Measurements from ENCODE around the gene CCL3.
"Not testable (repeated sequence)": the region's sequence is repeated elsewhere in the genome, so short reads cannot be mapped to it uniquely, and the experiment has no call there.

The CCL3 gene

GRCh38 chr17:36114971-36115648 is 25.2 kb upstream of the CCL3 start:
- DNase-seq = not testable (repeated sequence)

DNA sequence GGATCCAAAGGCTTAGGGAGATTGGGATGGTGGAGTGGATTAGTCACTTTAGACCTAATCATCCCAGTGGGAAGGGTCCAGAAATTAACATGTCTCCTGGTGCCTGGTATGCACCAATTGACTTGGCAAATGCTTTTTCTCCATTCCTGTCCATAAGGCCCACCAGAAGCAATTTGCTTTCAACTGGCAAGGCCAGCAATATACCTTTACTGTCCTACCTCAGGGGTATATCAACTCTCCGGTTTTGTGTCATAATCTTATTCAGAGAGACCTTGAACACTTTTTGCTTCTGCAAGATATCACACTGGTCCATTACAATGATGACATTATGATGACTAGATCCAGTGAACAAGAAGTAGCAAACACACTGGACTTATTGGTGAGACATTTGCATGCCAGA is 23.2 kb upstream of the CCL3 start:
- DNase-seq = not testable (repeated sequence)

DNA sequence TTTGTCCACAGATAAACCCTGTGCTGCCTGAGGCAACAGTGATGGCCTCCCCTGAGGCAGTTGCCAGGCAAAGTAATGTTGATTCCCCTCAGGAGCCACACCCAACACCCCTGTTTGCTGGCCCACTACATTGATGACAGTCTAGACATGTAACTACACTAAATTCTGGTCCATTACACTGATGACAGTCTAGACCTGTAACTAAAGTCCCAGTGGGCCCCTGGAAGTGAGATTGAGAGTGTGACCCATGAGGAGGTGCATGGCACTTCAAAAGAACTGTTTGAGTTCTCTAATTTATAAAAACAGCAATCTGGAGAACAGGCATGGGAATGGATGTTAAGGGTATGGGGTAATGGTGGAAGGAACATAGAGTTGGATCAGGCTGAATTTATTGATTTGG is 22.6 kb upstream of the CCL3 start:
- DNase-seq = no peak

DNA sequence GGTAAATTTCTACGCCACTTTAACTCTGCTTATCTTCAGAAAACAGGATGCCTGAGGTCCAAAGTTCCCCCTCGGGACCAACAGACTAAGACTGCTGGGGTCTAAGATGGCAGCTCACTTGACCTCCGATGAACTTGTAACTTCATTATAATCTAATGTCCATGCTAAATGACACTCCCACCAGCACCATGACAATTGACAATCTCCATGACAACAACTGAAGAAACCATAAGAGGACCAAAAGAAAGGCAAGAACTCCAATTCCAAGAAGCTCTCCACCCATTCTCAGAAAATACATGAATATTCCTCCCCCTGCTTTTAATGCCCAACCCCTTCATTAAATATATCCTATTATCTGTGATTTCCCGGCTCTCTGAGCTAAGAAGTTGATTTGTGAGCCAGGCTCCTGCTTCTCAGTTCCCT is 21.1 kb upstream of the CCL3 start:
- no peak for DNase-seq

GRCh38 chr17:36108265-36108664 is 18.3 kb upstream of the CCL3 start:
- DNase-seq = not testable (repeated sequence)

- no peak for DNase-seq
Observed at GRCh38 chr17:36107660-36108059, 17.7 kb upstream of the CCL3 start.

- DNase-seq = no peak
Observed at GRCh38 chr17:36106493-36106835, 16.5 kb upstream of the CCL3 start.

GRCh38 chr17:36105781-36106492 is 16.0 kb upstream of the CCL3 start:
- DNase-seq = no peak

GRCh38 chr17:36104701-36105181 is 14.8 kb upstream of the CCL3 start:
- DNase-seq = no peak

GRCh38 chr17:36104246-36104645 is 14.3 kb upstream of the CCL3 start:
- DNase-seq = not testable (repeated sequence)

GRCh38 chr17:36103401-36103975 is 13.5 kb upstream of the CCL3 start, which contains the start of gene CCL4:
TSS of gene CCL4 (plus strand) at chr17:36103827. CDS start at chr17:36103906, 79 bp downstream.
- DNase-seq = not testable (repeated sequence)

DNA sequence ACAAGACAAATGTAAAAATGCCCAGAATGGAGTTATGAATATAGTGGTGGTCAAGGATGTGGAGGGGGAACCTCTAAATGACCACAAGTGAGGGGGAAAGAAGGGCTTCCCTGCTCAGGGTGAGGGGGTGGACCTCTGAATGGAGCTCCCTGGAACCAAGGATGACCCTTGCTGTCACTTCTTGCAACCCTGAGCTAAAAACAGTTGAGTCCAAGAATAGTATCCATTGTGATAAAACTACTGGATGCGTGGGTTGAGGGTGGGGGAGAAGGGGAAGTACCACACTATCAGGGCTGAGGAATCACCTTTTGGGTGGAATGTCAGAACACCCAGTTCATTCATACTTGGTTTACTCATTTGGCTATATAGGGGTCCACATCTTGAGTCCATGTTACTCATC is 9.1 kb upstream of the CCL3 start:
- not testable (repeated sequence) for DNase-seq

DNA sequence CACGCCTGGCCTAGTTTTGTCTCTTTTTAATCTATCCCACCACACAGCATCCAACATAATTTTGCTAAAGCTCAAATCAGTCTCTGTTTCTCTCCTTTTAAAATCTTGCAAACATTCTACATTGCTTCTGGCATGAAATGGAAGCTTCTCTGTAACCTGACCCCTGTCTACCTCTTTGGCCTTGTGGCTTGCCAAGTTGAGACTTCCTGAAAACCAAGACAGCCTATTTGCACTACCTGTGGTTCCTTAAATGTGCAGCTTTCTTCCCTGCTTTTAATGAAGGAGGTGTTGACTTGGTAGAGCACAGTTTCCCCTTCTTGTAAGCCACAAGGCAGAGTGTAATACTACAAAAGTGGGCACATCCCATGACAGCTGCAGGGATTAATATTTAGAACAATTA is 6.0 kb upstream of the CCL3 start:
- DNase-seq = no peak

DNA sequence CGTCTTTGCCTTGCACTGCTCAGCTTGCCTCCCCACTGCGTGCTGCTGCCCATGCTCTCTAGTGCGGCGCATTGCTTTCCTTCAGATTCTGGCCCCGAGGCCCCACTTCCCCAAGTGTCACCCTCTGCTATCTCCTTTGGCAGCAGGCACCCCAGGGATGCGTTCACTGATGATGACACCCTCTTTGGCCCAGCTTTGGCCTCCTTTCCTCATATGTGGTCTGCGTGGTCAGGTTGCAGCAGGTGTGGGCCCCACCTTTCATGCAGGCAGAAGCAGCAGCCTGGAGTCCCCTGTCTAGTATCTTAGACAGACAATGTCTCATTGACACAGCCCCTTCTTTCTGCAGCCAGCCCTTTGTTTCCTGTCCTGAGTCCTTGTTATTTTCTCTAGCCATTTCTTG is 4.8 kb upstream of the CCL3 start:
- DNase-seq = no peak

DNA sequence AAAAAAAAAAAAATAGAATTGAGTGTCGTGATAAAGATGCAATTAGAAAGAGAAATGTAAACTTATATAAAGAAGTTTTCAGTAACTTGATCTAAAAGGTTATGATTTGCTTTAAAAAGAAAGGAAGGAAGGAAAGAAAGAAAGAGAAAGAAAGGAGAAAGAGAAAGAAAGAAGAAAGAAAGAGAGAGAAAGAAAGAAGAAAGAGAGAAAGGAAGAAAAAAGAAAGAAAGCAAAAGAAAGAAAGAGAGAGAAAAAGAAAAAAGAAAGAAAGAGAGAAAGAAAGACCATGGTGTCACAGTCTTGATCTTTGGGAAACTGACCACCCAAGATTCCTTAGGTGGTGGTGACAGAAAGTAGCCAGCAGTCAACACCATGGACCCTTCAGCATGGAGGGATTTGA is 4.3 kb upstream of the CCL3 start:
- no peak for DNase-seq

DNA sequence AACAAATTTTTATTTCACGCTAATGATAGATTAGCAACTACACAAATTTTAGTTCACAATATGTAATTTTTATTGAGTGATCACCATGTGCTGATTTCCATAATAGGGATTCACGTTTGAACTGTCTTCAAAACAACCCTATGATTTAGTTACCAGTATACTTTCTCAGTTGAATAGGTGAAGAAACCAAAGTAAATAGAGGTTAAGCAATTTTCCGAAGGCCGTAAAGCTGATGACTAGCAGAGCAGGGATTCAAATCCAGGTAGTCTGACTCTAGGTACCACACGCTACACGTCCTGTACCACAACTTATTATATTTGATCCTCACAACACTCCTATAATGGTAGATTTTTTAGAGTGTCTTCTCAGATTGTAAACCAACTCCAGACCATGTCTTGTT is 2.8 kb upstream of the CCL3 start:
- DNase-seq = not testable (repeated sequence)

DNA sequence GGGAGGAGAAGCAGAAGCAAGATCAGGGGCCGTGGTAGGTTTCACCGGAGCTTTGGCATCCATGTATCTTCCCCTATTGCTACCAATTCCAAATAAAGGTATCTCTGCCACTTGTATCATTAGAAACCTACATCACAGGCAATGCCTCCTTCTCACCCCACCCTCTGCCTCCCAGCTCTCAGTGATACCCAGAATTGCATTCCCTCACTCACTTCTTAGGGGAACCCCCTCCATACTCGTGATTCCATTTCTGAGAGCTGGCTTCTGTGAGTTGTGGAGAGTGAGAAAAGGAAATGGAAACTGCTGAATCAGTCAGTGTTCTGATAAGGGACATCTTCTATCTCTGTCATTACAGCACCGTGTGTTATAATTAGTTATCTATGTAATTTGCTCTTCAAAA is 2.3 kb upstream of the CCL3 start:
- DNase-seq = no peak

DNA sequence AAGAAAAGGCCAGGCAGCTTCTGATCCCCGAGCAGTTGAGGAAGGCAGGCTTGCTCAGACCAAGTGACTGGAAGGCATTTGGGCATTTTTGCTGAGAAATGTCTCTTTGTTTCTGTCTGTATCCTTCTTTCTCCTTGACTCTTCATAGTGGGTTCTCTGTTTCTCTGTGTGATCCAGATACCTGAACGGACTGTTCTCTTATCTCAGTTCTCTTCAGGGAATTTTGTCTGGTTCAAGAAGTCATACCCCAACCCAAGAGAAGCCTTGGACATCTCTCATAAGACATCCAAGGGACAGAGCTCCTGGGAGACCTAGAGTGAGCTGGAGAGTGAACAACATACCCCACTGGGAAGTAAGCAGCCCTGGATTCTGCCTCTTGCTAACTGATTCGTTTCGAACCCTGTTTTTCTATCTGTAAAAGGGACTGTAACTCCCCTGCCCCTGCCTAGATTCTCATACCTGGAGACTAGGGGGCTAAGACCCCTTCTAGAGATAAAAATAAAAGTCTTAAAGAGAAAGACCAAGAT is 541 bp downstream of the CCL3 start:
- no peak for DNase-seq

DNA sequence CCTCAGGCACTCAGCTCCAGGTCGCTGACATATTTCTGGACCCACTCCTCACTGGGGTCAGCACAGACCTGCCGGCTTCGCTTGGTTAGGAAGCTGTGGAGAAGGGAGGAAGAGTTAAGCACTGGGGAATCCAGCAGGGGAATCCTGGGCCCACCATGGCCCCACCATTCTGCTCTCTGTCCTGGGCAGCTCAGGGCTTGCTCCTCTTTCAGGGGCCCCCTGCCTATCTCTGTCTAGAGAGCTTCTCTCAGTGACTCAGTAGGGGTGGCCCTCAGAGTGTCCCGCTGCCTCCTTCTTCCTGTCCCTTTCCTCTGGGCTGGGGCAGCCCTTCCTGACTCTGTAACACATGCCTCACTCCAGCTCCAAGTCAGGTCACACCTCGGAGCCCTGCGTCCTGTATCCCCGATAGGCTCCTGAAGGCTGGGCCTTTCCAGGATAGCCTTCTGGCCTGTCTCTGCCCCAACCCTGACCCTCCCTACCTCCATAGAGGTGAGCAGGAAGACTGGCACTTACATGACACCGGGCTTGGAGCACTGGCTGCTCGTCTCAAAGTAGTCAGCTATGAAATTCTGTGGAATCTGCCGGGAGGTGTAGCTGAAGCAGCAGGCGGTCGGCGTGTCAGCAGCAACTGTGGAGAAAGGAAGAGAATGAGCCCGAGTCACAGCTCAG is 1.1 kb downstream of the CCL3 start:
- DNase-seq = no peak

GRCh38 chr17:36087897-36088572 is 1.9 kb downstream of the CCL3 start:
- not testable (repeated sequence) for DNase-seq

- not testable (repeated sequence) for DNase-seq
Observed at GRCh38 chr17:36087471-36087870, 2.5 kb downstream of the CCL3 start.

DNA sequence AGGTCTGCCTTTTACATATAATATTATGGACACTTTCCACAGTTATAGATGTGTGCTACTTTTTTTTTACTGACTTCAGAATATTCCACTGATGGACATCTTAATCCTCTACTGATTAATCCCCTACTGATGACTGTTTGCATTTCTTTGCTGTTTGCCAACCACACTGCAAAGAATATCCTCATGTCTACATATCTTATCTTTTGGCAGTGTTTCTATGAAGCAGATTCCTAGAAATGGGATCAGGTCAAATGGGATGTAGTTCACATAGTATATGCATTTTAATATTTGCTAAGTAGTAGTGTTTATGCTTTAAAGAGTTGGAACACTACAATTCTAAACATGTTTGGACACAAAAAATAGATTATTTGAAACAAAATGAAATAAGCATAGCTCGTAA is 3.2 kb downstream of the CCL3 start:
- DNase-seq = no peak

DNA sequence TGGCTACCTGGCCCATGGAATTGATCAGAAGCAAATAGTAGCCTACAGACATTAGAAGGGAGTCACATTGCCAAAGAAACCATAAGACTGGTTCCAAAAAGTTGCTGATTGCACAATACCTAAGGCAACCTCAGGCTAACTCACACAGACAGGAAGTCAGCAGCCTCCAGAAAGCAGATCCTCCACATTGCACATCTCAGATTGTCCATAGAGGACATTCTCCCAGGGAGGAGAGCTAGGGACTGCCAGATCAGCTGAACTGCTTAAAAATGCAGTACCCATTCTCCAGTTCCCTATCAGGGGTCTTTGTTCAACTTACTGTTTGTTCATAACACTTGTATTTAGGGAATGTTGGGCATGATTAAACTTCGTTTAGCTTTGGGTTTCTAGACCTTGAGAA is 4.2 kb downstream of the CCL3 start:
- no peak for DNase-seq

Data from NCI-H2029 treated with DMSO at 0.1 percent for 48 hours (cell line).